HG02678 (cell line): ENCODE results near the gene SYPL2.
"Not testable (repeated sequence)": the region's sequence is repeated elsewhere in the genome, so short reads cannot be mapped to it uniquely, and the experiment has no call there.

Experiments used
- ATAC-seq: cut with Tn5 transposase; IDR thresholded peaks from one replicate; pipeline ENCODE4 v1.9.1; 2021; ENCODE audit warnings: mild to moderate bottlenecking, moderate library complexity; ENCODE audit not compliant: unreplicated experiment

SYPL2 gene

DNA sequence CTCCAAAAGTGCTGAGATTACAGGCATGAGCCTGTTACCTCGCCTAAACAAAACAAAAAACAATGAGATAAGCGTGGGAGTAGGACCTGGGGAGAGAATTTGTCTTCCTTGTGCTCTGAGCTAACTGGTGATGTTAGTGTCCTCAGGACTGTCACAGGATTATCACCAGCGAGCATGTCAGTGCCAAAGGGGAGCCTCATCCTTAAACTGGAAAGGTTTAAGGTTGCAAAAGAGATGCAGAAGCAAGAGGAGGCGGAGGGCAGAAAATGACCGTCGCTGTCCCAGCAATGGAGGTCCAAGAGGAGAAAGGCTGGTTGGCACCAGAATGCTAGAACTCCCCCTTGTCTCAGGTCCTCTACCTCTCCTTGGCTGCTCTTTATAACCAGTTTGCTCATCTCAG is 3.9 kb downstream of the SYPL2 start:
- ATAC-seq = no peak

GRCh38 chr1:109472779-109473178 is 6.4 kb downstream of the SYPL2 start:
- no peak for ATAC-seq

- not testable (repeated sequence) for ATAC-seq
Measured at GRCh38 chr1:109473284-109474057, 7.1 kb downstream of the SYPL2 start.

GRCh38 chr1:109474697-109475096 is 8.4 kb downstream of the SYPL2 start:
- no peak for ATAC-seq

DNA sequence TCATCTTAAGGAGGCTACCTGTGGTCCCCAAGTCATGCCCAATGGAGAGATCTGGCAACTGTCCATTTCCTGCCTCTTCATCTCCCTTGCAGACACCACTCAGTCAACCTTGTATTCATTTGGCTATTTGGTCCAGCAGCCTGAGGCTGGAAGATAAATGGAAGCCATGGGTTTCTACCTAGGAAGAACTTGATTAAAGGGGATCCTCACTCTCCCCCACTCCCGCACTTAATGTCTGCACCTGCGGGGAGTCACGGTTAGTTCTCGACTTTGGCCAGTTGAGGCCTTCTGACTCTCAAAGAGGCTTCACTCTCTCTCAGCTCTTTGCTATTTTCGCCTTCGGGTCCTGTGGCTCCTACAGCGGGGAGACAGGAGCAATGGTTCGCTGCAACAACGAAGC is 8.9 kb downstream of the SYPL2 start:
- ATAC-seq = no peak

DNA sequence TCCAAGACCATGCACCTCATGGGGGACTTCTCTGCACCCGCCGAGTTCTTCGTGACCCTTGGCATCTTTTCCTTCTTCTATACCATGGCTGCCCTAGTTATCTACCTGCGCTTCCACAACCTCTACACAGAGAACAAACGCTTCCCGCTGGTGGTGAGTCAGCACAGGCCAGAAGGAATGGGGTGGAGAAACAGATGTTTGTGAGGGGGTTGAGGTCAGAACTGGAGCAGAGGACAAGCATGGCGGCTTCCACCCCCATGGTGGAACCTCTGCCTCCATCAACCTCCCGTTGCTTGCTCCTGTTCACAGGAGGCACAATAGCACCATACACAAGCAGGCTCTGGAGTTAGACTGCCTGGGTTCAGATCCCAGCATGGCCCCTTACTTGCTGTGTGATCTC is 10.5 kb downstream of the SYPL2 start:
- no peak for ATAC-seq

DNA sequence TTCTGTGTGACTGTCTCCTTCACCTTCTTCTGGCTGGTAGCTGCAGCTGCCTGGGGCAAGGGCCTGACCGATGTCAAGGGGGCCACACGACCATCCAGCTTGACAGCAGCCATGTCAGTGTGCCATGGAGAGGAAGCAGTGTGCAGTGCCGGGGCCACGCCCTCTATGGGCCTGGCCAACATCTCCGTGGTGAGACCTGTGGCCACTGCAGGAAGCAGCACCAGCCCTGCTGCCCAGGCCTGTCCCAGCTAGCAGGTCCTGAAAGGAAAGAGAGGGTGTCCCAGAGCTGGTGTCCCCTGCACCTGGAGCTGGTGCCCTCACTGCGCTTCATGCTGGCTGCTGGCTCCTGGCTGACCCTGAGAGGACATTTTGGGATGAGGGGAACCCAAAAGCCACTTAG is 11.5 kb downstream of the SYPL2 start:
- ATAC-seq = no peak

DNA sequence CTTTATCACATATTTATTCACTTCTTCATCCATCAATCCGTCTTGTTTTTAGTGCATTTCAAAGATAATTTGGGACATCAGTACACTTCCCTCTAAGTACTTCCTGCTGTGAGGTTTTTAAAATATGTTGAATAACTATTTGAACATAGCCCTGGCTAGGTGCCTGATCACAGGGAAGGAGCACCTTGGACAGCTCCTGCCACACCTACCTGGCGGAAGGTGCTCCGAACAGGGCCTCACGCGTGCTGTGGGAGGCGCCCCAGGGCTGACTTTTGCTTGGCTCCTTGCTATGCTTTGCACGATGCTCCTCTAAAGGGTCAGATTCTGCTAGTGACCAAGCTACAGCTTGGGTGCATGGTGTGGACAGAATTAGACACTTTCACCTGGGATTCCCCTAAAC is 12.5 kb downstream of the SYPL2 start:
- ATAC-seq = no peak

DNA sequence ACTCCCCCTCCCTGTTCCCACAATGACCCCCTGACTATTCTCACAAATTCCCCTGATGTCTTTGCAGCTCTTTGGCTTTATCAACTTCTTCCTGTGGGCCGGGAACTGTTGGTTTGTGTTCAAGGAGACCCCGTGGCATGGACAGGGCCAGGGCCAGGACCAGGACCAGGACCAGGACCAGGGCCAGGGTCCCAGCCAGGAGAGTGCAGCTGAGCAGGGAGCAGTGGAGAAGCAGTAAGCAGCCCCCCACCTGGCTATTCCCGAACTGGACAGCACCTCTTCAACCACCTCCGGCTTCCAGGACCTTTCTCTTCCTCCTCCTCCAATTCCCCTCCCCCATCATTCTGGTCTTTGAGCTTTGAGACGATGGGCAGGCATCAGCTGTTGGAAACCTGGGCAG is 13.0 kb downstream of the SYPL2 start:
- no peak for ATAC-seq

GRCh38 chr1:109479901-109480300 is 13.6 kb downstream of the SYPL2 start:
- ATAC-seq = no peak

DNA sequence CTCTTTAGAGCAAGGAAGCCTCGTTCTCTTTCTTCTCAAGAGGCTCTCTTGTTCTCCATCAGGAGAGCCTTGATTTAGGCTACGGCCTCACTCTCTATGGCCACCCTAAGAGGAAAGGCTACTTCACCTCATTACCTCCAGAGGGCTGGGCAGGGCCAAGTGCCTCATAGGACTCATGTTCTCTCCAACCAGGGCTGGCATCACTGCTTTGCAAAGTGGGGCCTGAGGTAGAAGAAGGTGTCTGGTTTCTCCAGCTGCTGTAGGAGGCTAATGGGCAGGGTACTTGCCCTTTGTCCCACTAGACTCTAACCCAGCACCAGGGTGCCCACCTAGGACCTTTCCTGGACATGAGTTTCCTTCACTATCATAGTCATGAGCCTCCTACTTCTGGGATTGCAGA is 15.3 kb downstream of the SYPL2 start:
- no peak for ATAC-seq

GRCh38 chr1:109482242-109482641 is 15.9 kb downstream of the SYPL2 start:
- ATAC-seq = no peak

DNA sequence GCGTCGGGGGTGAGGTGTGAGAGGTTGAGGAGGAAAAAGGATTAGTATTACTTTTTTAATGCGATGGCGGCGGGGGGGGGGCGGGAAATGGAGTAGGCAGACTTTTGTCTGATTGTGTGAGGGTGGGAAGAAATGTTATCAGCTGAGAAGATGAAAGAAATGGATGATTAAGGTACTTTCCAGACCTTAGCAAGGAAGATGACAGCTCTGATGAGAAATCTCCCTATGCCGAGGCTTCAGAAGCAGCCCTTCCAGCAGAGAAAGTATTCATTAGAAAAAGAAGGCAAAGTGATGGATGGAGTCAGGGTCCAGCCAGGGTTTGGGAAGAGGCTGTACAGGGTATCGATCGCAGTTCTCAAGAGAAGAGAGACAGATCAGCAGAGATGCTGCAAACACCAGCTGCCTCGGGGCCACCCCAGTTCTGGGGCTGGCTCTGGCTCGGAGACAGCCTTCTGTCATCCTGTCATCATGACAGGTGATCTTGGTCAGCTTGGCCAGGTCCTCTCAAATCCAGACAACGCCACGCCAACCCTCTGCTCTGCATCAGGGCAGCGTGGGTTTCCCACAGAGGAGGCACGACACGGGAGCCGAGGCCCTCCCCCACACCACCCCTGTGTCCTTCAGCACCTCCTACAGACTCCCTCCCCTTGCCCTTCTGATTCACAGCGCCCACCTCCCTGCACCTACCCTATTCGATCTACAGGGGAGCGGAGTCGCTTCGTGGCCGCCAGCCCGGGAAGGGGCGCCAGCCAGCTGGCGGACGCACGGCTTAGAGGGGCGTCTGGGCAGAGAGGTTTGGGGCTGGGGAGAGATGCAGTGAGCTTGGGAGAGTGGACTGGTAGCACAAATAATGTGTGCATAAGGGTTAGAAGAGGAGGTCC is 16.7 kb downstream of the SYPL2 start:
- ATAC-seq = peak; percentile 15

DNA sequence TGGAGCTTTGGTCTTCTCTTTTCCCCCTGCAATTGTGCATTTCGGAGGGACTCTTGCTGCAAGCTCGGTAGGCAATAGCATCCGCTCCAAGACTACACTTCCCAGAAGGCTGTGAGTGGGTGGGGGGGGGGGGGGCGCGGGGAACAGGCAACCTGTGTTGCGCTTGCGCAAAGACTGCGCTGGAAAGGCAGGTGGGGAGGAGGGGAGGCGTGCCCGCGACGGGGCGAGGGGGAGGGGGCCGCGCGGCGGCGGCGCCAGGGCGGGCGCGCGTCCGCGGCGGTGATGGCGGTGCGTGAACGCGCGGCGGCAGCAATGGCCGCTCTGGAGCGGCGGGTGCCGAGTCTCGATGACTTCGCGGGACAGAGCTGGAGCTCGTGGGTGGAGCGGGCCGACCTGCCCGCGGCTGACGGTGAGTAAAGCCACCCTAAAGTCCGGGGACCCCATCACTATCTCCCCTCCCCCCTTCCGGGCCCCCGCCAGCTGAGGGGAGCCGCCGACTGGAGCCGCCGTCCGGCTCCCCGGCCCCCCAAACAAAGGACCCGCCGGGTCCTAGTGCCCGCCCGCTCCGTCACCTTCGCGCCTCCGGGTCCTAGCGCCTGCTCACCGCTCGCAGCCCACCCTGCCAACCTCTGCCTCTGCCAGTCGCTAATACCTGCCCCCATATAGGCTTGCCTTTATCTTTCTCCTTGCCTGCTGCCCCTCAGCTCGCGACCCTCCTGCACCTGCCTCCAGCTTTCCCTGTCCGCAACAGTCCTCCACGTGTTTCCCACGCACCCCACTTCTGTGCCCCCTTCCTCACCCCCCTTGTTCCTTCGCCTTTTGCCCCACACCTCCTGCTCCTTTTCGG is 17.5 kb downstream of the SYPL2 start, which contains the start of gene ATXN7L2:
Gene ATXN7L2, plus strand, starts transcription at position 234 of the 847 bp plus-strand sequence. Its CDS starts 49 bp downstream, at position 283.
- peak; percentile 80 for ATAC-seq

- ATAC-seq = no peak
Measured at GRCh38 chr1:109484519-109484975, 18.2 kb downstream of the SYPL2 start.

DNA sequence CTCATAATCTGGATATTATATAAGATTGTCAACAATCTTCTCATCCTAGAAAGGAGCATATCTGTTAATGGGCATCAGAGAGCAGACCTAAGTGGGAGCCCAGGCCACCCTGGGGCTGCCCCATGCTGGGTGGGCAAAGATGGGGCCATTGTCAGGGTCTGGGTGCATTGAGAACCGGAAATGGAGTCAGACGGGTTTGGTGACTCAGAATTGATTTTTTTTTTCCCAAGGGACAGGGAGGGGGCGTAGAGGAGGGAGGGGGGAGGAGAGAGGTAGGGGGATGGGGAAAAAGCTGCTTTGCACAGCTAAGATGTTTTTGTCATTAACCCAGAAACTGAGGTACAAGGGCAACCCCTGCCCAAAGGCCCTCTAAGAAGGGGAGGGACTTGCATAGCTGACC is 18.7 kb downstream of the SYPL2 start:
- no peak for ATAC-seq

GRCh38 chr1:109487261-109487660 is 20.9 kb downstream of the SYPL2 start:
- no peak for ATAC-seq

GRCh38 chr1:109488201-109488600 is 21.9 kb downstream of the SYPL2 start:
- ATAC-seq = no peak

GRCh38 chr1:109488696-109489095 is 22.4 kb downstream of the SYPL2 start:
- ATAC-seq = no peak

DNA sequence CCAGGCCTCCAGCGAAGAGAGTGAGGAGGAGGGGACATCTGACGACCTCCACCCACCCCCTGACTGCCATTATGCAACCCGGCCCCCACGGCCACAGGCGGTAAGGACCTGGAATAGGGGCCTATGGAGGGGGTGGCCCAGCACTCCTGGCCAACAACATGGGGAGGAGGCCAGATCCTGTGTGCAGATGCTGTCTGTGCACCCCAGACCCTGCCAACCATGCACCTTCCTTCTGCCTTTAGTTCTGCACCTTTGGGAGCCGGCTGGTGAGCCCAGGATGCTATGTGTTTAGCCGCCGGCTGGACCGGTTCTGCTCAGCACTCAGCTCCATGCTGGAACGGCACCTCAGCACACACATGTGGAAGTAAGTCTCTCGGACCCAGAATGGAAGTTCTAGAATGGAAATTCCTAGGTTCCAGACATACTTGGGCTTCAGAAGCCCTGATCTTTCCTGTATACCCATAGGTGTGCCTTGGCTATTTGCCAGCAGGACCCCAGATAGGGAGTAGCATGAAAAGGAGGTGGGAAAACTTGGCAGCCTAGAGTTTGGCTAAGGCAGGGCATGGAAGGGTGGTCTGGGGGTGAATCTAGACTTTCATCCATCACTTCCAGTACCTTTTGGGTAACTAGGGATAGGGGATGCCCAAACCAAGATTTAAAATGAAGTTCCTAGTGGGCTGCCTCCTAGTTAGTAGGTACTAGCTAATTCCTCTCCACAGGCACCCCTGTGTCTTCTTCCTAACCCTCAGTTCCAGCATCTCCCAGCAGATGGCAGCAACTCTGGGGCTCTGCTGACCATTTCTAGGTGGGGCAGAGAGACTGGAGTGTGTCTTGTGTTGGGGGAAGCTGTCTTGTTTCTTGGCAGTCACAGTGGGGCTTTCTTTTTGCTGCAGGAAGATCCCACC is 23.9 kb downstream of the SYPL2 start:
- no peak for ATAC-seq
